ENCODE measurements around the gene PRPH2. TPM values are rescaled to one million over a fixed set of nuclear protein-coding genes. Genes with fewer than 3 reads are reported as not detected.

PRPH2 gene
- total and polyA plus RNA-seq, 2 donors from 2014 or later, result 0.75 to 1.6 TPM

- no peaks in the 10 kb centered on the region for H3K9me3 ChIP-seq (ENCODE audit: control insufficient read depth in 2 of 3, insufficient read depth in 1 of 3, low read length in 3 of 3)
- intact Hi-C loops (cut with DNase I), result no loop called here
- FAIRE-seq, result no peak
- H3K27me3 ChIP-seq (ENCODE audit: control insufficient read depth, insufficient read depth, low read length), result no peaks in the 10 kb centered on the region
- no peak overlapping the region for H3K9ac ChIP-seq (ENCODE audit: low read length in 3 of 3)
- no peak overlapping the region for H3K4me3 ChIP-seq (ENCODE audit: low read length in 3 of 3)
- TF ChIP-seq, protein P1, sequence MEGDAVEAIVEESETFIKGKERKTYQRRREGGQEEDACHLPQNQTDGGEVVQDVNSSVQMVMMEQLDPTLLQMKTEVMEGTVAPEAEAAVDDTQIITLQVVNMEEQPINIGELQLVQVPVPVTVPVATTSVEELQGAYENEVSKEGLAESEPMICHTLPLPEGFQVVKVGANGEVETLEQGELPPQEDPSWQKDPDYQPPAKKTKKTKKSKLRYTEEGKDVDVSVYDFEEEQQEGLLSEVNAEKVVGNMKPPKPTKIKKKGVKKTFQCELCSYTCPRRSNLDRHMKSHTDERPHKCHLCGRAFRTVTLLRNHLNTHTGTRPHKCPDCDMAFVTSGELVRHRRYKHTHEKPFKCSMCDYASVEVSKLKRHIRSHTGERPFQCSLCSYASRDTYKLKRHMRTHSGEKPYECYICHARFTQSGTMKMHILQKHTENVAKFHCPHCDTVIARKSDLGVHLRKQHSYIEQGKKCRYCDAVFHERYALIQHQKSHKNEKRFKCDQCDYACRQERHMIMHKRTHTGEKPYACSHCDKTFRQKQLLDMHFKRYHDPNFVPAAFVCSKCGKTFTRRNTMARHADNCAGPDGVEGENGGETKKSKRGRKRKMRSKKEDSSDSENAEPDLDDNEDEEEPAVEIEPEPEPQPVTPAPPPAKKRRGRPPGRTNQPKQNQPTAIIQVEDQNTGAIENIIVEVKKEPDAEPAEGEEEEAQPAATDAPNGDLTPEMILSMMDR (IDR thresholded peaks at IDR 0.05; ENCODE audit: borderline replicate concordance, extremely low read depth, insufficient read depth), result no peak
- DNase-seq, result no peak
- peaks cover 0 to 6% (median 0%) of the 10 kb centered on the region in 3 donors for H3K4me1 ChIP-seq (ENCODE audit: control insufficient read depth in 2 of 3, insufficient read depth in 2 of 3, low read depth in 1 of 3, low read length in 3 of 3)
- peaks cover 2 to 42% (median 37%) of the 10 kb centered on the region in 3 donors for H3K36me3 ChIP-seq (ENCODE audit: control insufficient read depth in 2 of 3, insufficient read depth in 3 of 3, low read length in 3 of 3)
- peak overlapping the region; percentile 35 to 69 for H3K27ac ChIP-seq (ENCODE audit: low read depth in 2 of 2, low read length in 2 of 2)
These were observed 32.2 kb downstream of the PRPH2 start for GRCh38 chr6:42690151-42690702.

DNA sequence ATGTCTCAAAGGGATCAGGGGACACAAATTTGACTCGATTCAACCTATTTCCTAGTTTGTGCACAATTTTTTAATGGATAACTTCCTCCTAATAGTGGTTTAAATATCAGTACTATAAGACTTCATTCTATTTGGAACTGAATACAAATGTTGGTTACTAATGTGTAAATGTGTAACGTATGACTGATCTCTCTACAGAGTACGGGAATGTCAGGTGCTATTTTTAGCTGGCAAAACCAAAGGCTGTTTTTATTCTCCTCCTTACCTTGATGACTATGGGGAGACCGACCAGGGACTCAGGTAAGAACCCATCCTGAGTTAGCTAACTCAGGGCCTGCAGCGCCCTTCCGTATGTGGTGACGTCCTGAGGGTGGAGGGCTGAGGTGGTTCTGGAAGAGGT lies 33.0 kb downstream of the PRPH2 start:
- H3K4me1 ChIP-seq (ENCODE audit: control insufficient read depth in 2 of 3, insufficient read depth in 2 of 3, low read depth in 1 of 3, low read length in 3 of 3), result peaks cover 0 to 6% (median 0%) of the 10 kb centered on the region in 3 donors
- DNase-seq, result no peak
- H3K36me3 ChIP-seq (ENCODE audit: control insufficient read depth in 2 of 3, insufficient read depth in 3 of 3, low read length in 3 of 3), result peaks cover 2 to 50% (median 40%) of the 10 kb centered on the region in 3 donors
- peak overlapping the region; percentile 63 to 69 for H3K27ac ChIP-seq (ENCODE audit: low read depth in 2 of 2, low read length in 2 of 2)
- H3K4me3 ChIP-seq (ENCODE audit: low read length in 3 of 3), result no peak overlapping the region
- TF ChIP-seq, protein P1 (IDR thresholded peaks at IDR 0.05; ENCODE audit: borderline replicate concordance, extremely low read depth, insufficient read depth), result no peak
- intact Hi-C loops (cut with DNase I), result no loop called here
- no peak for FAIRE-seq
- H3K9ac ChIP-seq (ENCODE audit: low read length in 3 of 3), result peak overlapping the region in 1 of 3 donors; percentile 24
- no peaks in the 10 kb centered on the region for H3K27me3 ChIP-seq (ENCODE audit: control insufficient read depth, insufficient read depth, low read length)
- no peaks in the 10 kb centered on the region for H3K9me3 ChIP-seq (ENCODE audit: control insufficient read depth in 2 of 3, insufficient read depth in 1 of 3, low read length in 3 of 3)

- H3K4me1 ChIP-seq (ENCODE audit: control insufficient read depth in 2 of 3, insufficient read depth in 2 of 3, low read depth in 1 of 3, low read length in 3 of 3), result peaks cover 0 to 6% (median 0%) of the 10 kb centered on the region in 3 donors
- H3K27me3 ChIP-seq (ENCODE audit: control insufficient read depth, insufficient read depth, low read length), result no peaks in the 10 kb centered on the region
- H3K9me3 ChIP-seq (ENCODE audit: control insufficient read depth in 2 of 3, insufficient read depth in 1 of 3, low read length in 3 of 3), result no peaks in the 10 kb centered on the region
- no peak overlapping the region for H3K9ac ChIP-seq (ENCODE audit: low read length in 3 of 3)
- TF ChIP-seq, protein P1 (IDR thresholded peaks at IDR 0.05; ENCODE audit: borderline replicate concordance, extremely low read depth, insufficient read depth), result no peak
- FAIRE-seq, result no peak
- H3K4me3 ChIP-seq (ENCODE audit: low read length in 3 of 3), result no peak overlapping the region
- H3K36me3 ChIP-seq (ENCODE audit: control insufficient read depth in 2 of 3, insufficient read depth in 3 of 3, low read length in 3 of 3), result peaks cover 6 to 59% (median 45%) of the 10 kb centered on the region in 3 donors
- intact Hi-C loops (cut with DNase I), result no loop called here
- no peak for DNase-seq
- no peak overlapping the region for H3K27ac ChIP-seq (ENCODE audit: low read depth in 2 of 2, low read length in 2 of 2)
These were observed 34.1 kb downstream of the PRPH2 start for GRCh38 chr6:42688281-42688680.

GRCh38 chr6:42679358-42679757 lies 43.0 kb downstream of the PRPH2 start:
- no peaks in the 10 kb centered on the region for H3K27me3 ChIP-seq (ENCODE audit: control insufficient read depth, insufficient read depth, low read length)
- H3K27ac ChIP-seq (ENCODE audit: low read depth in 2 of 2, low read length in 2 of 2), result no peak overlapping the region
- intact Hi-C loops (cut with DNase I), result no loop called here
- no peaks in the 10 kb centered on the region for H3K4me1 ChIP-seq (ENCODE audit: control insufficient read depth in 2 of 3, insufficient read depth in 2 of 3, low read depth in 1 of 3, low read length in 3 of 3)
- no peak overlapping the region for H3K9ac ChIP-seq (ENCODE audit: low read length in 3 of 3)
- peaks cover 18 to 75% (median 43%) of the 10 kb centered on the region in 3 donors for H3K36me3 ChIP-seq (ENCODE audit: control insufficient read depth in 2 of 3, insufficient read depth in 3 of 3, low read length in 3 of 3)
- H3K9me3 ChIP-seq (ENCODE audit: control insufficient read depth in 2 of 3, insufficient read depth in 1 of 3, low read length in 3 of 3), result no peaks in the 10 kb centered on the region
- FAIRE-seq, result no peak
- TF ChIP-seq, protein P1 (IDR thresholded peaks at IDR 0.05; ENCODE audit: borderline replicate concordance, extremely low read depth, insufficient read depth), result no peak
- no peak overlapping the region for H3K4me3 ChIP-seq (ENCODE audit: low read length in 3 of 3)
- no peak for DNase-seq

Data from kidney (tissue), 14 donors.